ENCODE data around the gene TIGD3.

Gene TIGD3

DNA sequence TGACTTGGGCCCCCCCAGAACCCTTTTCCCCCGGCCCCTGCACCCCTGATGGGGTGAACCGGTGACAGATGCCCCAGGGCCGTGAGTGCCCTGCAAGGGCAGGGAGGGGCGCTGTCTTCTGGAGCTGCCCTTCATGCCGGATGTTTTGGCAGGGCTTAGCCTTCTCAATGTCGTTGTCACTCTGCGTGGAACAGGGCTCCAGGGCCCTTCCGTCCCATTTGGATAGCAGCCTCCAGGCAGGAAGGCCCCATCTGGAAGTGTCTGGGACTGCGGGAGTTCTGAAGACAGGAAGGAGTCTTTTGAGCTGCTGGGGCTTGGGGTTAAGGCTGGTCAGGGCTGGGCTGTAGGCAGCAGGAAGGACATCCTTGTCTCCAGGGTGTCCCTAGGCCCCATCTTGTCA lies 36.4 kb downstream of the TIGD3 start:
- no peak for DNase-seq

- DNase-seq: no peak
Observed at GRCh38 chr11:65392186-65392829, 37.8 kb downstream of the TIGD3 start.

DNA sequence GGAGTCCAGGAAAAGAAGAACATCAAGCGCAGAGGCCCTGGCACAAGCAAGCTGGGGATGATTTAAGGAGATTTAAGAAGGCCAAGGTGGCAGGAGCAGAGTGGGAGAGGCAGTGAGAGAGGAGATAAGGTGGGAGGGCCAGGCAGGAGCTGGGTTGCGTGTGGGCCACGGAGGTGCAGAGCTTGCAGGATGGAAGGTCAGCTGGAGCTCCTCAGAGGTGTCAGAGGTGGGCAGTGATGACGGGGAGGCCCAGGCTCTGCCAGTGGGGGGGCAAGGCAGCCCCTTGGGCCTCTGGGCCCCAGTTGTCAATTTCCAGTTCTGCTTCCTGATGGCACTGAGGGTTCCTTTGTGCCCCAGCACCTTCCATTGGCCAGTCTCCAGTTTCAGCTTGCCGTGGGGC lies 38.3 kb downstream of the TIGD3 start:
- DNase-seq: no peak

DNA sequence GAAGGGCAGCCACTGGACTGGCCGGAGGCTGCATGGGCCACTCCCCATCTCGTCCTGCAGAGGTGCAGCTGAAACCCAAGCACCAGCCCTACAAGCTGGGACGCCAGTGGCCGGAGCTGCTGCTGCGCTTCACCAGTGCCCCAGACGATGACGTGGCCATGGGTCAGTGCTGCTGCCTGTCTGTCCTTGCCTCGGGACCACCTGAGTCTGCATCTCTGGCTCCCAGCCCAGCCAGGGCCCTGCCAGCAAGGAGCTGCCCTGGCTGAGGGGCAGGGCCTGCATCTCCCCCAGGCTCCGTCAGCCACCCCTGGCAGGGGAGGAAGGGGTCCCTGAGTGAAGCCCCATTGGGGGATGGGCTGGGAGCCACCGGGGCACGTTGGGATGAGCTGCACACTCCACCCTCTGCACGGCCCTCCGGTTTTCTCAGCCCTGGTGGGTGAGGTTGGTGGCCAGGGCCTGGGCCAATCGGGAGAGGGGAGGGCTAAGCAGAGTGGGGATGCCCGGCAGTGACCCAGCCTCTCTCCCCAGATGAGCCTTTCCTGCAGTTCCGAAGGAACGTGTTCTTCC lies 39.0 kb downstream of the TIGD3 start:
- DNase-seq: no peak

- DNase-seq: no peak
Observed at GRCh38 chr11:65394125-65394536, 39.6 kb downstream of the TIGD3 start.

DNA sequence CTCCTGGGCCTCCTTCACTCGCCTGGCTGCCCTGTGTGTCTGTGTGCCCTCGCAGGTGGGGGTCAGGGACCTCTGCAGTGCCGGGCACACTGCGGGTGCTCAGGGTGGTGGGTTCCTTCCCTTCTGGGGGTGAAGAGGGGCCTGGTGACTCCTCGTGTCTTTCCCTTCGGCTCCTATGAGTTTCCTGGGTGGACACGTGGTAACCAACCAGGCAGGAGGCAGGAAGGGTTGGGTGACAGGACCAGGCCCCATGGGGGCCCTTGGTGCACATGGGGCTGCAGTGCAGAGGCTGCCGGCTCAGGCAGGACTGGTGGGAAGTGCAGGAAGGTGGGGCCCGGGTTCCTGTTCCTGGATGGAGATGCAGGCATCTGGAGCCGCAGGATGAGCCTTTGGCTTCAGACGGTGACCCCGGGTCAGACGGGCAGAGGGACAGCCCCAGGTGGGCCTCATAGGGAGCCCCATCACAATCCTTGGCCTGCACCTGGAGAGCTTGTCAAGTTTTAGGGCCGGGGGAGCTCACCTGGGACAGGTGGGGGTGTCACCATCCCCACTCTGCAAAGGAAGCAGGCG lies 41.5 kb downstream of the TIGD3 start:
- no peak for DNase-seq

DNA sequence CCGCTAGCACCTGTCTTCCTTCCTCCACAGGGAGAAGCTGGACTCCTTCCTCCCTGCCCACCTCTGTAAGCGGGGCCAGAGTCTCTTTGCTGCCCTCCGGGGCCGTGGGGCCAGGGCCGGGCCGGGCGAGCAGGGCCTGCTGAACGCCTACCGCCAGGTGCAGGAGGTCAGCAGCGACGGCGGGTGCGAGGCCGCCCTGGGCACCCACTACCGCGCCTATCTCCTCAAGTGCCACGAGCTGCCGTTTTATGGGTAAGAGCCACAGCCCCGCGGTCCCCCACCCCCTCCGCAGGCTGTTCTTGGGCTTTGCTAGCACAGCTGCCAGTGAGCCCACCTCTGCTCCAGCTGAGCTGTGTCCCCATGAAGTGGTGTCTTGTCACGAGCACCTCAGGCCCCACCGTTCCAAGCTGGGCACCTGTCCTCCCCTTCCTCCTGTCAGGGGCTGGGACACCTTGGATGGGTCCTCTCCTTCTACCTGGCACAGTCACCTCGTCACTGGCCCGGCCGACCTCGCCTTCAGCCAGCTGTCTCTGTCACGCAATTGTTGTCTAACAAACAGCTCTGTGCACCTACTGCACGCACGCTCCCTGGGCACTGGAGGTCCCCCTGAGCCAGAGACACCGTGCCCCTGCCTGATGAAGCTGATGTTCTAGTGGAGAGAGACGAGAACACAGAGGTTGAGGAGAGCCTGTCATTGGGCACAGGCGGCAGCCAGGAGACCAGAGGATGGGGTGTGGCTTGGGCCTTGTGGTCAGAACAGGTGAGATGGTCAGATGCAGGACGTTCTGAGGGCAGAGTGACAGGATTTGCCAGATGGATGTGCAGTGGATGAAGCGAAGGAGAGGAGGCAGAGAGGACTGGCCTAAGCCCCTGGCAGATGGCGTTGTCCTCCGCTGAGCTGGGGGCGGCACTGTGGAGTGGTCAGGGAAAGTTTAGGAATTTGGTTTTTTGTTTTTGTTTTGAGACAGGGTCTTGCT lies 42.5 kb downstream of the TIGD3 start:
- no peak for DNase-seq

DNA sequence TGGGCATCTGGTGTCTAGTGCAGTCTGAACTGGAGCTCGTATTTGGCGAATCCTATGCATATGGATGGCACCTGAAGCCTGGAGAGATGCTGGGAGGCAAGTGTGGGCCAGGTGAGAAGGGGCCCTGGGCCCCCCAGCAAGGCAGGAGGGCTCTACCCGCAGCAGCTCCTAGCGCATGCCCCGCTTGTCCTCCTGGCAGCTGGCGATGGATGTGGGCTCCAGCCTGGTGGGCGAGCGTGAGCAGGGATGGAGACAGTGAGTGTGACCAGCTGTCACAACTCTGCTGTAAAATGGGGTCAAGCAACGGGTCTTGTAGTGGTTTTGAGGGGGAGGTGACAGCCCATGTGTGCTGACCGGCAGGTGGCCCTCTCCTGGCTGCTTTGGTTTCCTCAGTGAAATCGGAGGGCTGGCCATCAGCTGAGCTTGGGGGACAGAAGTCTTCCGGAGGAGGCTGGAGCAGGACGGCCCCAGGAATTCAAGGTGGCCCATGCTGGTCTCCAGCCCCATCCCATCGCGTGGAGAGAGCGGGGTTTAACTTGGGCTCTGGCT lies 43.9 kb downstream of the TIGD3 start:
- DNase-seq: no peak

GRCh38 chr11:65399249-65399648 lies 44.7 kb downstream of the TIGD3 start:
- no peak for DNase-seq

DNA sequence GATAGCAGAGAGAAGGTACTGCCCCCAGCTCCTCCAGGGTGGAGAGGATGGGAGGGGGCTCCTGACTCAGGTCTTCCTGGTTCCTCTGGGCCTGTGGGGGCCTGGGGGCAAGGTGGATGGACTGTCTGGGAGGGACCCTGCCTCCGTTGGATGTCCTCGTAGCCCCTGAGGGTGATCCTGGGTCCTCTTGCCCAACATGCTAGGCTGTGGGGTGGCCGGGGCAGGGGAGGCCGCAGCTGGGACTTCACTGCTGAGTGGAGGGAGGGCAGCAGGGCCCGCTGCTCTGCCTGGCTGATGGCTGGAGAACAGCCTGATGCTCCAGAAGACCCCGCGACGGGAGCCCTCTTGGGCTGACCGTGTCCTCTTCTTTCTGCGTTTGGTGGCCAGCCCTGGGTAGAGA lies 45.3 kb downstream of the TIGD3 start:
- DNase-seq: no peak

DNA sequence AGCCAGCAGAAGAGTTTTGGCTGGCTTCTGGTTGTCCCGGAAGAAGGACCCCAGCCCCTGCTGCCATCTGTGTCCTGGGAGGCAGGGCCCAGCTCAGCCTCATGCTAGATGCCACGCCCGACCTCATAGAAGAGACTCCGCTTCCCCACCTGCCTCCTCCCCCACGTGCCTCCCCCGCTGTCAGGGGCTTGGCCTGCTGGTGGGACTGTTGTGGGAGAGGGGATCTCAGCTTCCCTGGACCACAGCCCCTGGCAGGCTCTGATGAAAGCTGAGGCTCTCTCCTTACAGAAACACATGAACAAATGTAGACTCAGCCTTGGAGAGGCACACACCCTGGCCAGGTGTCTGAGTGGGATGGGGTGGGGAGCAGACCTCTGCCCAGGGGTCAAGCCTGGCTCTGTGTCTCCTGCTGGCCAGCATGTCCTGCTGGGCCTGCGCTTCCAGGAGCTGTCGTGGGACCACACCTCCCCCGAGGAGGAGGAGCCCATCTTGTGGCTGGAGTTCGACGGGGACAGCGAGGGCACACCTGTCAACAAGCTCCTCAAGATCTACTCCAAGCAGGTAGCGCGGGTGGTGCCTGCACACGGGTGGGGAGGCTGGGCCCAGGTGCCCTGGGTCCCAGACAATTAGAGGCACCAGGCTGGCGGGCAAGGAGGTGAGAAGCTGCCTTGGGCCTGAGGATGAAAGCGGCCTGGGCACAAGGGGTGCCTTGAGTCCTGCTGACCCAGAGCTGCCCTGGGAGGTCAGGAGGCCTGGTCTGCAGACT lies 45.9 kb downstream of the TIGD3 start:
- no peak for DNase-seq

- no peak for DNase-seq
Observed at GRCh38 chr11:65401073-65401802, 46.7 kb downstream of the TIGD3 start.

DNA sequence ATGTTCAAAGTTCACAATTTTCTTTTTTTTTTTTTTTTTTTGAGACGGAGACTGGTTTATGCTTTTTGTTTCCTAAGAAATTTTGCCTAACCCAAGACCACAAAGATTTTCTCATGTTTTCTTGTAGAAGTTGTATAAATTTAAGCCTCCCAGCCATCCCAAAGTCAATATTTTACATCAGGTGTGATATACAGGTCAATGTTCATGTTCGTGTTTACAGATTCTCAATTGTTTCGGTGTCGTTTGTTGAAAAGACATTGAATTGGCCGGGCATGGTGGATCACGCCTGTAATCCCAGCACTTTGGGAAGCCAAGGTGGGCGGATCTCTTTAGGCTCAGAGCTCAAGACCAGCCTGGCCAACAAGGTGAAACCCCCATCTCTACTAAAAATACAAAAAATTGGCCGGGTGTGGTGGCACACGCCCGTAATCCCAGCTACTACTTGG lies 47.3 kb downstream of the TIGD3 start:
- no peak for DNase-seq

DNA sequence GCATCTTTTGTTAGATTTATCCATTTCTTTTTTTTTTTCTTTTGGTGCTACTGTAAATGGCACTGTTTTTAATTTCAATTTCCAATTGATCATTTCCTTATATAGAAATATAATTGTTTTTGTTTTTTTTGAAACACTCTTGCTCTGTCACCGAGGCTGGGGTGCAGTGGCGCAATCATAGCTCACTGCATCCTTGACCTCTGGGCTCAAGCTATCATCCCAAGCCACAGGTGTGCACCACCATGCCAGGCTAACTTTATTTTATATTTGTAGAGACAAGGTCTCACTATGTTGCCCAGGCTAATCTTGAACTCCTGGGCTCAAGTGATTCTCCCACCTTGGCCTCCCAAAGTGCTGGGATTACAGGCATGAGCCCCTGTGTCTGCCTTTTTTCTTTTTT lies 48.2 kb downstream of the TIGD3 start:
- no peak for DNase-seq

GRCh38 chr11:65403607-65404121 lies 49.1 kb downstream of the TIGD3 start:
- DNase-seq: no peak

GRCh38 chr11:65404210-65404609 lies 49.7 kb downstream of the TIGD3 start:
- no peak for DNase-seq

GRCh38 chr11:65404638-65405339 lies 50.2 kb downstream of the TIGD3 start:
- no peak for DNase-seq

Data from stimulated activated CD4-positive, alpha-beta T cell treated with anti-CD3 and anti-CD28 coated beads, Interleukin-1b, Interleukin-23, amount 100 ng/mL, for 48 hours (primary cell).